ENCODE results near the gene ADSS1.
A peak's percentile ranks its signal among the peaks of the same experiment; 100 is the strongest.
"Not testable (repeated sequence)": the region's sequence is repeated elsewhere in the genome, so short reads cannot be mapped to it uniquely, and the experiment has no call there.

Gene ADSS1

GRCh38 chr14:104729176-104729834, 5.3 kb downstream of the ADSS1 start:
- H3K36me3 ChIP-seq (ENCODE audit: control insufficient read depth, insufficient read depth, low read length); H3K4me3 ChIP-seq (ENCODE audit: low read length); H3K9ac ChIP-seq (ENCODE audit: low read length); H3K4me1 ChIP-seq (ENCODE audit: control insufficient read depth, insufficient read depth, low read length); H3K27ac ChIP-seq (ENCODE audit: low read depth, low read length); H3K27me3 ChIP-seq (ENCODE audit: control insufficient read depth, insufficient read depth, low read length): not testable (repeated sequence)

- Histone ChIP-seq H3K4me1 (ENCODE audit: control insufficient read depth, insufficient read depth, low read length) (no peaks in the 10 kb centered on the region), H3K27ac (ENCODE audit: low read depth, low read length) (no peak overlapping the region), H3K36me3 (ENCODE audit: control insufficient read depth, insufficient read depth, low read length) (no peaks in the 10 kb centered on the region), H3K27me3 (ENCODE audit: control insufficient read depth, insufficient read depth, low read length) (no peaks in the 10 kb centered on the region), H3K4me3 (ENCODE audit: low read length) (no peak overlapping the region), H3K9ac (ENCODE audit: low read length) (no peak overlapping the region)
Observed at GRCh38 chr14:104729835-104730181, 5.8 kb downstream of the ADSS1 start.

DNA sequence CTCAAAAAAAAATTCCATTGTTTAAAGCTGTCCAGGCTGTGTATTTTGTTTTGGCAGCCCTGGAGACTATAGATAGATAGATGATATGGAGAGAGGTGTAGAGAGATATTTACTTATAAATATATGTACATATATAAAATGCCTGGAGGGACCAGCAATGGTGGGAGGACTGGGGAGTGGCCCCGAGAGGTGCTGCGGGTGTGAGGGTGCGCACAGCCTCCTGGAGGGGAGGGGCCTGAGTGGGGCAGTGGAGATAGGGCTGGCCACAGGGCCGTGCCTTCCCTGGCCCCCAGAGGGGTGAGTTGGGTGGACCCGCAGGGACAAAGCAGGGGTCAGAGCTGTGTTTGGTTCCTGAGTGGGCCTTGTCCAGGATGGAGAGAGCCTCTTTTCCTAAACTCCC, 6.5 kb downstream of the ADSS1 start:
- Histone ChIP-seq H3K27me3 (ENCODE audit: control insufficient read depth, insufficient read depth, low read length) (no peaks in the 10 kb centered on the region), H3K27ac (ENCODE audit: low read depth, low read length) (no peak overlapping the region), H3K4me1 (ENCODE audit: control insufficient read depth, insufficient read depth, low read length) (no peaks in the 10 kb centered on the region), H3K36me3 (ENCODE audit: control insufficient read depth, insufficient read depth, low read length) (no peaks in the 10 kb centered on the region), H3K4me3 (ENCODE audit: low read length) (no peak overlapping the region), H3K9ac (ENCODE audit: low read length) (no peak overlapping the region)

DNA sequence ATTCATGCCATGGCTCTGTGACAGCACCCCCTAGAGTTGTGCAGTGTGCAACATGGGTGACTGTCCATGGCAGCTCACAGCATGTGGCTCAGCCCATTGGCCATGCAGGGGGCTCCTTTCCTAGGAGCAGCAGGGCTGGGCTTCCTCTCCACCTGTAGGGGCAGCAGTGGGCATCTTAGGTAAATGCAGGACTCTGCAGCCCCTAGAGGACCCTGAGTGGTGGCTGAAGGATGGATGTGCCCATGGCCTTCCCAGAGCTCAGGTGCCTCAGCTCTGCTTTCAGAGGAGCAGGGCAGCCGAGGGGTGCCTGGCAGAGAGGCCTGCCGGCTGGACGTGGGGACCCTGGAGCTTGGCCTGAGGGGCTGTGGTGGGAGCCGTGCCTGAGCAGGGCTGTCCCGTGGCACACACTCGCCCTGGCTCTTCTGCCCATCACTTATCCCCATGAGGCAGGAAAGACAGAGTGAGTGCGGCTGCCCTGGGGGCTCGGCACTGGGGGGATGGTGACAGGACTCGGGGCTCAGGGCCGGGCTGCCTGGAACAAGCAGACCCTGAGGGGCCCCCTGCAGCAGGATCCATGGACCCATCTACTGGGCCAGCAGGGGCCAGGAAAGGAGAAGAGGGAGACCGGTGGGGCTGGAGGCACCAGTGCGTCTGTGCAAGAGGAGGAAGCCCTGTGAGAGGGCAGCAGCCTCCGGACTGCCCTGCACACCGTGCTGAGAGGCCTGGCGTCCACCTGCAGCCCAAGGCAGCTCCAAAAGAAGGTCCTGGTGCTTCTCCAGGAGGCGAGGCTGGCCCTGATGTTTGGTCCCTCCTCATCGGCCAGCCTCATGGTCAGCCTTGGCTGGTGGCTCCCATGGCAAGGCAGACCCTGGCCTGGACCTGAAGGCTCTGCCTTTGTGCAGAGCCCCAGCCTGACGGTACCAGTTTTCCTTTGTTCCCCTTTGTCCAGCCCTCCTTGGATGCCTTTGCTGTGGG, 7.6 kb downstream of the ADSS1 start:
- H3K36me3 ChIP-seq (ENCODE audit: control insufficient read depth, insufficient read depth, low read length) = no peaks in the 10 kb centered on the region
- H3K4me1 ChIP-seq (ENCODE audit: control insufficient read depth, insufficient read depth, low read length) = peaks cover 6% of the 10 kb centered on the region
- H3K27ac ChIP-seq (ENCODE audit: low read depth, low read length) = no peak overlapping the region
- no peak overlapping the region for H3K9ac ChIP-seq (ENCODE audit: low read length)
- H3K27me3 ChIP-seq (ENCODE audit: control insufficient read depth, insufficient read depth, low read length) = no peaks in the 10 kb centered on the region
- no peak overlapping the region for H3K4me3 ChIP-seq (ENCODE audit: low read length)

DNA sequence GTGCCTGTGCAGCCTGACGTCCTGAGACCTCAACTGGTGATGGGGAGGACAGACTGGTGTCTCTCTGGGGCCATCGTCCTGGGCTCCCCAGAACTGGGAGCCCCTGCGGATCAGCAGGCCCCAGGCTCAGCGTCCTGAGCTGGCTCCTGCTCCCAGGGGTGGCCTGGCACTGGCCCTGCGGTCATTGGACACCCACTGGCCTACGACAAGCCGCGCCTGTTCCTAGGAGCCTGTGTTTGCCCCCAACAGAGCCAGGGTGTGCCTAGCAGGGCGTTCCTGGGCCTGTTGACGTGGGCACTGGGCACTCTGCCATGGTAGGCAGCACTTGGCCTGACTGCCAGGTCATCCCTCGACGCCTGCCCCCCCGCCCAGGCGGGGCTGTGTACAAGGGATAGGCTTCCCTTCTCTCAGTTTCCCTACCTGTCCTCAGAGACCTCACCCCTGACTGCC, 8.4 kb downstream of the ADSS1 start:
- Histone ChIP-seq H3K36me3 (ENCODE audit: control insufficient read depth, insufficient read depth, low read length) (no peaks in the 10 kb centered on the region), H3K27ac (ENCODE audit: low read depth, low read length) (no peak overlapping the region), H3K9ac (ENCODE audit: low read length) (no peak overlapping the region), H3K4me1 (ENCODE audit: control insufficient read depth, insufficient read depth, low read length) (peaks cover 6% of the 10 kb centered on the region), H3K27me3 (ENCODE audit: control insufficient read depth, insufficient read depth, low read length) (no peaks in the 10 kb centered on the region), H3K4me3 (ENCODE audit: low read length) (no peak overlapping the region)

- Histone ChIP-seq H3K36me3 (ENCODE audit: control insufficient read depth, insufficient read depth, low read length) (no peaks in the 10 kb centered on the region), H3K27me3 (ENCODE audit: control insufficient read depth, insufficient read depth, low read length) (no peaks in the 10 kb centered on the region), H3K4me1 (ENCODE audit: control insufficient read depth, insufficient read depth, low read length) (peaks cover 6% of the 10 kb centered on the region), H3K27ac (ENCODE audit: low read depth, low read length) (no peak overlapping the region), H3K4me3 (ENCODE audit: low read length) (no peak overlapping the region), H3K9ac (ENCODE audit: low read length) (no peak overlapping the region)
Observed at GRCh38 chr14:104732931-104733681, 9.1 kb downstream of the ADSS1 start.

GRCh38 chr14:104734051-104734587, 10.1 kb downstream of the ADSS1 start:
- no peaks in the 10 kb centered on the region for H3K27me3 ChIP-seq (ENCODE audit: control insufficient read depth, insufficient read depth, low read length)
- H3K9ac ChIP-seq (ENCODE audit: low read length) = no peak overlapping the region
- H3K27ac ChIP-seq (ENCODE audit: low read depth, low read length) = no peak overlapping the region
- H3K36me3 ChIP-seq (ENCODE audit: control insufficient read depth, insufficient read depth, low read length) = no peaks in the 10 kb centered on the region
- no peak overlapping the region for H3K4me3 ChIP-seq (ENCODE audit: low read length)
- peaks cover 6% of the 10 kb centered on the region for H3K4me1 ChIP-seq (ENCODE audit: control insufficient read depth, insufficient read depth, low read length)

DNA sequence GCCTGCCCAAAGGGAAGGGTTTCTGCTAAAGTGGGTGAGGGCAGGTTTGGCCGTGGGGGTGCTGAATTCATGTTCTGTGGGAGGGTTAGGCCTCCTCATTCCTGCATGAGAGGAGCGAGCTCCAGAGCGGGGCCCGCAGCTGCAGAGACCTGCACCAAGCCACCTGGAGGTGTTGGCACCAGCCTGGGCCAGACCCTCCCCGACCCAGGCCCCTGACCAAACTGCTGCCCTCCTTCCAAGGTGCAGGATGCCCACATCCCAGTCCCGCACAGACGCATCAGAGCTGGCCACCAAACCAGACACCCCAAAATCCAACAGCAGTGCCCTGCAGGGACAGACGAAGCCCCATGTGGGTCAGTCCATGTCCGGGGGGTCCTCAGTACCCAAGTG, 10.6 kb downstream of the ADSS1 start:
- H3K9ac ChIP-seq (ENCODE audit: low read length) = no peak overlapping the region
- no peak overlapping the region for H3K4me3 ChIP-seq (ENCODE audit: low read length)
- H3K27me3 ChIP-seq (ENCODE audit: control insufficient read depth, insufficient read depth, low read length) = no peaks in the 10 kb centered on the region
- H3K4me1 ChIP-seq (ENCODE audit: control insufficient read depth, insufficient read depth, low read length) = peaks cover 6% of the 10 kb centered on the region
- H3K27ac ChIP-seq (ENCODE audit: low read depth, low read length) = no peak overlapping the region
- no peaks in the 10 kb centered on the region for H3K36me3 ChIP-seq (ENCODE audit: control insufficient read depth, insufficient read depth, low read length)

DNA sequence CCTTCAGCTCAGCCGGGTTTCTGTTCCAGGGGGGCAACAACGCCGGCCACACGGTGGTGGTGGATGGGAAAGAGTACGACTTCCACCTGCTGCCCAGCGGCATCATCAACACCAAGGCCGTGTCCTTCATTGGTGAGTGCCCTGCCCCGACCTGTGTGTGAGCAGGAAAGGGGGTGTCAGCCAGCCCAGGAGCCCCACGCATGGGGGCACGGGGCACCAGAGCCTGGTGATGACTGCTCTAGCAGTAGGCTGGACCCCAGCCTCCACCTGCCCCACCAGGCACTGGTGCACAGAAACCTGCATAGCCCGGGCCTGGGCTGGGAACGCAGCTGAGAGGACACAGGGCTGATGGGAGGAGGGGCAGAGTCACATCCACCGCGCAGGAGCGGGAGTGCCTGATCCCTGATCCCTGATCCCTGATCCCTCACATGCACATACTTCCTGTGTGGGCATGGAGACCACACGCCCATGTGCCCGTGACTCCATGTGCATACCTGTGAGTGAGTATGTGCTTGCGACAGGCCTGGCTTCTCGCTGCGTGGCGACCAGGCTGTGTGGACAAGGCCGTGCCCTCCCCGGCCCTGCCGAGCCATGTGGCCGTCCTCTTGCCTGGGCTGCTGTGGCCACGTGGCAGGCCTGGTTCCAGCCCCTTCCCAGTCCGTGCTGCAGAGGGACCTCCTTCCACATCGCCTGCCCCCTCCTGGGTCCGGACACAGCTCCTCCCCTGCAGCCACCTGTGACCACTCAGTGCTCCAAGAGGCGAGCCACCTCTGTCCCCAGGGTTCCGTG, 11.2 kb downstream of the ADSS1 start:
- no peak overlapping the region for H3K4me3 ChIP-seq (ENCODE audit: low read length)
- H3K36me3 ChIP-seq (ENCODE audit: control insufficient read depth, insufficient read depth, low read length) = no peaks in the 10 kb centered on the region
- no peak overlapping the region for H3K27ac ChIP-seq (ENCODE audit: low read depth, low read length)
- H3K9ac ChIP-seq (ENCODE audit: low read length) = no peak overlapping the region
- H3K27me3 ChIP-seq (ENCODE audit: control insufficient read depth, insufficient read depth, low read length) = no peaks in the 10 kb centered on the region
- peaks cover 6% of the 10 kb centered on the region for H3K4me1 ChIP-seq (ENCODE audit: control insufficient read depth, insufficient read depth, low read length)

DNA sequence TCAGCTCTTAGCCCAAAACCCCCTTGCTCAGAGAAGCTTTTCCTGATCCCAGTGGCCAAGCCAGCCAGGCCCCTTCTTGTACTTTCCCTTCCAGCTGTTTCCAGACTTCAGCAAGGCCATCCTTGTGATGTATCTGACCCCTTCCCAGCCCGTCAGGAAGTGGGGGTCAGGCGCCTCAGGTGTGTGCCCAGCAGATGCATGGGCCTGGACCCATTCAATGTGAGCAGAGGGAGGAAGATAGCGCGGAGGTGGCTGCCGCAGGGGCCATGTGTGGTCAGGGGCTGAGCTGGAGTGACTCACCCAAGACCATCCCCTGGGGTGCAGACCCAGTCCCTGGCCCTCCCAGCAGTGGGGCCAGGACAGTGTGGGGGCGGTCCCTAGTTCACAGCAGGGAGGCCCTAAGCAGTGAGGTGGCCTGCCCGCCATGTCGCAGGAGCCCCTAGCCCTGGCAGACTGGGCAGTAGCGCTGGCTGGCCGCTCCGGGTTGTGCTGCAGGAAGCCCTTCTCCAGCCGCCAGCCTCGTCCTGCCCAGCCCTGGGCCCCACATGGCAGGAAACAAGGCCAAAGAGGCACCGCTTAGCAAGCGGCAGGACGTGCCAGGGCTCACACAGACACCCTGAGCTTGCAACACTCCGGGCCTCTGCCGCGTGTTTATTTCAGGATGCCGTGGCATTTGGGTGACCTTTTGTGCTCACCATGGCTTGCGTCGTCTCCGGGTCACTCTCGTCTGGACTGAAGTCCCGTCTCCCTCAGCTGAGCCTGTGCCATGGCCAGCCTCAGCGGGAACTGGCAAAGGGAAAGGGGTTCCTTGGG, 12.0 kb downstream of the ADSS1 start:
- no peaks in the 10 kb centered on the region for H3K27me3 ChIP-seq (ENCODE audit: control insufficient read depth, insufficient read depth, low read length)
- H3K4me1 ChIP-seq (ENCODE audit: control insufficient read depth, insufficient read depth, low read length) = peaks cover 6% of the 10 kb centered on the region
- H3K4me3 ChIP-seq (ENCODE audit: low read length) = no peak overlapping the region
- H3K36me3 ChIP-seq (ENCODE audit: control insufficient read depth, insufficient read depth, low read length) = no peaks in the 10 kb centered on the region
- H3K27ac ChIP-seq (ENCODE audit: low read depth, low read length) = peak overlapping the region; percentile 42
- no peak overlapping the region for H3K9ac ChIP-seq (ENCODE audit: low read length)

DNA sequence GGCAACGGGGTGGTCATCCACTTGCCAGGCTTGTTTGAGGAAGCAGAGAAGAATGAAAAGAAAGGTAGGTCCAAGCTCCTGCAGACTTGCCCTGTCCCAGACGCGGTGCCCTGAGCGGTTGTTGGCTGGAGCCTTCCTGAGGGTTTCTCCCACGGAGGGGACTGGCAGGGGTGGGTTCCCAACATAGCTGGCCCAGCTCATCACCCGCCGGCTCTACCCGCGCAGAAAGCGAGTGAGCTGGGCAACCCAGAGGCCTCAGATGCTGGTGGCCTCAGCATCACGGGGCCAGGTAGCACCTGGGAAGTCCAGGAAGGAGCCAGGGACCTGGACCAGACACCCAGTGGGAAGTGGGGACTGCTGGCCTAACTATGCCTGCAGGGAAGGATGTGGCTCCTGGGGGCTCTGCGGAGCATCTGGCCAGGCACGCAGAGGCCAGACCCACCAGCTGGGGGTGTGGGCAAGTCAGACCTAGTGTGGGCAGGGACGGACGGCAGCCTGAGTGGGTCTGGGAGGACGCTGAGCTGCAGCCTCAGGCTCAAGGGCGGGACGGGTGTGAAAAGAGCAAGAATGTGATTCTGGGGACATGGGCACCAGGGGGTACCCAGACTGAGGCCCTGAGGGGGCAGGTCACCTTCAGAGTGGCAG, 14.5 kb downstream of the ADSS1 start:
- Histone ChIP-seq H3K27ac (ENCODE audit: low read depth, low read length) (no peak overlapping the region), H3K9ac (ENCODE audit: low read length) (no peak overlapping the region), H3K36me3 (ENCODE audit: control insufficient read depth, insufficient read depth, low read length) (no peaks in the 10 kb centered on the region), H3K27me3 (ENCODE audit: control insufficient read depth, insufficient read depth, low read length) (no peaks in the 10 kb centered on the region), H3K4me3 (ENCODE audit: low read length) (no peak overlapping the region), H3K4me1 (ENCODE audit: control insufficient read depth, insufficient read depth, low read length) (peaks cover 6% of the 10 kb centered on the region)
